HG03025 (cell line): ENCODE measurements around the gene SLC19A2.

Experiments
- ATAC-seq: cut with Tn5 transposase; IDR thresholded peaks from one replicate; pipeline ENCODE4 v1.9.1; 2021; ENCODE audit warnings: mild to moderate bottlenecking, moderate library complexity; ENCODE audit not compliant: unreplicated experiment, low FRiP score

SLC19A2 gene

DNA sequence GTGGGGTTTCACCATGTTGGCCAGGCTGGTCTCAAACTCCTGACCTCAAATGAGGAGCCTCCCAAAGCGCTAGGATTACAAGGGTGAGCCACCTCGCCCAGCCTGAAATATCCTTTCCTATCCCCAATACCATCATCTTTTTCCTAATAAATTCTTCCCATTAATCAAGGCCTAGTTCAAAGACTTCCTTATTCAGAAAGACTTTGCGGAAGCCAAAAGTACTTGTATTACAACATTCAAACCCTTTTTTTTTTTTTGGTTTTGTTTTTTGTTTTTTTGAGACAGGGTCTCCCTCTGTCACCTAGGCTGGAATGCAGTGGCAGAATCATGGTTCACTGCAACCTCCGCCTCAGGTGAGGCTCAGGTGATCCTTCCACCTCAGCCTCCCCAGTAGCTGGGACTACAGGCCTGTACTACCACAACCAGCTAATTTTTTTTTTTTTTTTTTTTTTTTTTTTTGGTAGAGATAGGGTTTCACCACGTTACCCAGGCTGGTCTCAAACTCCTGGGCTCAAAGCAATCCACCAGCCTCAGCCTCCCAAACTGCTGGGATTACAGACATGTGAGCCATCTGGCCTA lies 7.6 kb downstream of the SLC19A2 start:
- ATAC-seq: no peak

DNA sequence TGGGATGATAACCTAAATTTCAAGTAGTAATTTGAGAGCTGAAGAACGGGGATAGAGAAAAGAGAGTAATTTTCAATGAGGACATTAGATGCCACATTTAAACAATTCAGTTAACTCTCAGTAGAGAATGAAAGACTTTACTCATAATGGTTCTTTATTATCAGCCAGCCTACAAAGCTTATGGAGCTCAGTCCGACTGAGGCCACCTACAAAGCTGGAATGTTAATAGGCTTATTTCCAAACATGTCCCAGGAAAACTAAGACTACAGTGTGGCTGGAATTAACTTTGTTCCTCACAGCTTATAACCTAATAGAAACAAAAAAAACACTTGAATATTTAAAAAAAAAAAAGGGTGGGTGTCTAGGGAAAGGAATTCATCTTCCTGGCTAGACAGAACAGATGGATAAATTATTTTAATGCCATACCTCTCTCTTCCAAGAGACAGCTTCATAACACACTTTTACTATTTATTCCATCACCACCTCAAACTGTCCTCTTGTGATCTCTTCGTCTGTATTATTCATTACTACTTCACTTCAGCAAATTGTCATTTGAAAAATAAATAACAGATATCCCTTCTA lies 9.8 kb downstream of the SLC19A2 start:
- no peak for ATAC-seq

DNA sequence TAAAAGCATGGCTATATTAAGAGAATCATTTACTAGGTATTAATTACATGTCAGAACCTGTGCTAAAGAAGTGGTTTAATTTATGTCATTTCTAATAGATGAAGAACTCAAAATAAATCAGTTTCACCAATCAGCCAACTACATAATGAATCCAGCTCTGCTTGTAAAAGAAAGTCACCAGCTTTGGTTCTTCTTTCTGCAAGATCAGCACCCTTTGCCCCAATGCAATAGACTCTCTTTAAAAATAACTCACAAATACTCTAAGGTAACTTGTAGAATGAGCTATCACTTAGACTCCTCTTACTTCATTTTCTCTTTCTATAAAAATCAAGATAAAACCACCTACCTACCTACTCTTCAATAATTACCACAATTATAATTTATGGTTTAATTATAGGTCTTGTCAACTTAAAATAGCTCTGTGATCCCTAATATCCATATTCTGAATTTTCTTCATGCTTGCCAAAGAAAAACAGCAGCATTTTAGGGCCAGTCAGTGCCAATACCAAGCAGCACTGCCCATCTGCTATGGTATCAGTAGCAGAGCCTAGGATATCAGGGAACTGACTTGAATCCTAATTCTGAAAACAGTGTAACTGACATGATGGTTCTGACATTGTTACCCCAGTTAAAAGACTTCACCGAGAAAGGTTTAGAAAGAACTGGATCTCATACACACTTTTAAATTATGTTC lies 11.3 kb downstream of the SLC19A2 start:
- ATAC-seq: no peak

DNA sequence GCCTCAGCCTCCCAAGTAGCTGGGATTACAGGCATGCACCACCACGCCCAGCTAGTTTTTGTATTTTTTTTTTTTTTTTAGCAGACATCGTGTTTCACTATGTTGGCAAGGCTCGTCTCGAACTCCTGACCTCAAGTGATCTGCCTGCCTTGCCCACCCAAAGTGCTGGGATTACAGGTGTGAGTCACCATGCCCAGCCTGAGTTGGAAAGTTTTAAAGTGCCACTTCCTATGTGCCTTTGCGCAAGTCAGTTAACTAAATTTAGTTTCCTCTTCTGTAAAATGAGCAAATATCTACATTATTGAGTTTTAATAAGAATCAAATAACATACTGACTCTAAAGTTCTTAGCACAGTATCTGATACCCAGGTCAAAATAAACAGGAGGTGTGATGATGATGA lies 12.4 kb downstream of the SLC19A2 start:
- no peak for ATAC-seq

DNA sequence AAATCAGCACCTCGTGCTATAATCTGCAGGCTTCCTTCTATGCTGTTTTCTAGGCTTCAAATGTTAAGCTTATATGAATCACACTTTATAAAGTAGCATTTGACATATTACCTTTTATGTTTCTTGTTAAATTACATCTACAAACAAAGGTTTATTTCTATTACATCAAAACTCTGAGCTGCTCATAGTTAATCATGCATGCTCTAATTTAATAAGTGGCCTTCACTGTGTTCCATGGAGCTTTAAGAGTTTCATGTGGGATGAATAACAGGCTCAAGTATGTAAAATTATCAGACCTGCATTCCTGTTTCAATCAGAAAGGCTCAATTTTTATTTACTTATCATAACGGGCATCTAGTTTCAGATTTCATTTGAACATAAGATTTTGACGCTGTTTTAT lies 13.0 kb downstream of the SLC19A2 start:
- ATAC-seq: no peak

DNA sequence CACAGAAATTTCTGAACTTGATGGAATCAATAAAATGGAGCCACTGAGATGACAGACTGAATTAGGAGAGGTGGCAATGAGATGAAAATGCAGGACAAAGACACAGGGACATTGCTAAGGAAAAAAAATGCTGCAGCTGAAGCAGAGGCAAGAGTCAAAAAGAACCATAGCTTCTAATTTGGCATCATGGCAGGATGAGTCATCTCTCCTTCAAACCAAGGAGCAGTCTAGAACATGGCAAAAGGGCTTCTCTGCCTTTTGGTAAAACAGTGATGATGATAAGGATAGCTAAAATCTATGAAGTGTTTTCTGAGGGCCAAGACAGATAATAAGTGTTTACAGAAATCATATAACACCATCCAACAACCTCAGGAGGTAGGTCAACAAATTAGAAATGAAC lies 16.8 kb downstream of the SLC19A2 start:
- no peak for ATAC-seq

DNA sequence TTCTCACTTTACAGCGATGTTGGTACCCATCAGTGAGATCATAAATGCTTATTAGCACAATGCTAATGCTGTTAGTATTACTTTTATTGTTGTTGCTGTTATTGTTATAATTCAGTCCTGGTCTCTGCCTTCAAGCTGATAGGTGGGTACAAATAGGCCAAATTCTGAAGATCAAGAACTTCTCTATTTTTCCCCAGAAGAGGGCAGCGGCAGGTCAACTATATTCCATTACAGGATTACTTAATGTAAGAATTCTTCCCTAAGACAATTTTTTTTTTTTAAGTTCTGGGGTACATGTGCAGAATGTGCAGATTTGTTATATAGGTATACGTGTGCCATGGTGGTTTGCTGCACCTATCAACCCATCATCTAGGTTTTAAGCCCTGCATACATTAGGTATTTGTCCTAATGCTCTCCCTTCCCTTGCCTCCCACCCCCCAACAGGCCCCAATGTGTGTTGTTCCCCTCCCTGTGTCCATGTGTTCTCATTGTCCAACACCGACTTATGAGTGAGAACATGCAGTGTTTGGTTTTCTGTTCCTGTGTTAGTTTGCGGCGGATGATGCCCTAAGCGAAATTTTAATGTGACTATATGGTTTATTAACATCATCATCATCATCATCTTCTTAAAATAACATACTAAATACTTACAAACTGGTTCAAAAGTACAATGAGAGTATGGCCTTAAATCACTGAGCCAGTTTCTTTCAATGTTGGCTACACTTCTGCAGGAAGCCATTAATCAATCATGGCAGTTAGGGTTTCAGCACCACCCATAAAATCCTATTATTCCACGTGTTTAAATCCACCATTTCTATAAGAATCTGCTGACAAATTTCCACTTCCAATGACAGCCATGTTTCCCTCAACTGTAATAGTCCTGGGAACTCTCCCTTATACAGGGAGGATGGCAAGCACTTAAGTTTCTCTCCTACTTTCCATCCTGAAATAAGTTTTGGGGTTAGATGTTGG lies 19.2 kb downstream of the SLC19A2 start:
- ATAC-seq: no peak

DNA sequence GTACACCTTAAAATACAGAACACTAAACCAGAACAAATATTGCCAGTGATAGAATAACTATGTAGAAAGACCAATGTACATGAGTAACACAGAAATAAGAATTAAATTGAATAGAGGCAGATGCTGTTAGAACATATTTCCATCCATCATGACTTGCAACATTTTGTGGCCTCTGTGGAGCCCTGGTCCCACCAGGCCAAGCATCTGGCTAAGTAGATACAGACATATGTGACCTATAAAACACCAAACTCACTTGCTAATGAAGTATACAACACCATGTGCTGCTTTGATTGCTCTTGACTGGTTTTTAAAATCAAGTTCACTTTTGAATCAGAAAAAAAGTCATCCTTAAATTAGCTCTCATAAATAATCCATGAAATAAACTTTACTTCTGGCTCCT lies 20.5 kb downstream of the SLC19A2 start:
- ATAC-seq: no peak

DNA sequence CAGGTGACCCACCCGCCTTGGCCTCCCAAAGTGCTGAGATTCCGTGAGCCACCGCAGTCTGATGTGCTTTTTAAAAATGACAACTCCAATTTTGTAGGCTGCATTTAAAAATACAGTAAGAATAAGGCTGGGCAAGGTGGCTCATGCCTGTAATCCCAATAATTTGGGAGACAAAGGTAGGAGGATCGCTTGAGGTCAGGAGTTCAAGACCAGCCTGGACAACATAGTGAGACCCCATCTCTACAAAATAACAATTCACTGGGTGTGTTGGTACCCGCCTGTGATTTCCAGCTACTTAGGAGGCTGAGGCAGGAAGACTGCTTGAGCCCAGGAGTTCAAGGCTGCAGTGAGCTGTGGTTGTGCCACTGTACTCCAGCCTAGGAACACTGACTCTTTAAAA lies 23.4 kb downstream of the SLC19A2 start:
- ATAC-seq: no peak

DNA sequence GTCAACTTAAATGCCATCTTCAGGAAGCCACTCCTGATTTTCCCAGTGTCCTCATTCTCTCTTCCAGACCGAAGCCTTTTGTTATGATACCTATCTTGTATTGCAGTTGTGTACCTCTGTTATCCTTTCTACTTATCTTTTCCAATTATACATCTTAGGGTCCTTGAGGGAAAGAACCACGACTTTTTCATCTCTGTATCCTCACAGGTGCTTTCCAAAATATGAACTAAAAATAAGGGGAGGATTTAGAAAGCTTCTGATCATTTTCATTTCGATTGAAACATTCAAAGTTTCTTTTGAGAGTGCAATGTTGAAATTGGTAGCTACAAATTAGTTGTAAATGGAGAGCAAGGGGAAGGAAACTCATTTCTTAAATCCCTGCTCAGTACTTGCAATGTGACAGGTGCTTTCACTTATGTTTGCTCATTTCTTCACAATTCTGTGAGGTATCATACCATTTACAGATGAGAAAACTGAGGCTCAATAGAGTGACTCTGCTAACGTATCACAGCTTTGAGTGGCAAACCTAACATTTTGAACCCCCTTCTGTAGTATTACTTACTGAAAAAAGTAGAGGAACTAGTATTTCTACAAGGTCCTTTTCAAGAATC lies 24.2 kb downstream of the SLC19A2 start:
- ATAC-seq: no peak

DNA sequence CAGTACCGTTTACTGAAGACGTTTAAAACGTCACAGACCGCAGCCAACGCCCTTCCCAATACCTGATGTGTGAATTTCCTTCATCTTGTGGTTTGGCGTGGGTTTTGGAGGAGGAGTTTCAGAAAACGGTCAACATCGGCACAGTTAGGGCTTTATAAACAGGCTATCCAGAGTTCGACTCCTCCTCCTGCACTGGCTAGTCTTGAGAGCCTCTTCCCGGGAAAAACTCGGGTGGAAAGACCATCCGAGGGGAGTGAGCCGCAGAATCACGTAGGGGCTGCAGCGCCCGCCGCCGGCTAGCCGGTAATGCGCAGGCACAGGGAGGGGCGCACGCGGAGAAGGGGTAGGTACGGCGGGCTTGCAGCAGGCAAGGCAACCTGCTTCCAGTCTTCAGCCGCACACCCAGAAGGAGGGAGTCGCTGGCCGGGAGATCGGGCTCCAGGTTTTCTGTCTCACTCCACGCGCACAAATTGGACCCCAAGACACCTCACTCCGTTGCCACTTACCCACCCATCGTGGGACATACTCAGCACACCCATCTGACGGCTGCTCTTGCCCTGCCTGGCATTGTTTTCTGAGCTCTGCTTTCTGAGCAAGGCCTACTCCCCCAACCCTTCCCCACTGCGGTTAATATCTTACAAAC lies 25.4 kb downstream of the SLC19A2 start:
- ATAC-seq: no peak

DNA sequence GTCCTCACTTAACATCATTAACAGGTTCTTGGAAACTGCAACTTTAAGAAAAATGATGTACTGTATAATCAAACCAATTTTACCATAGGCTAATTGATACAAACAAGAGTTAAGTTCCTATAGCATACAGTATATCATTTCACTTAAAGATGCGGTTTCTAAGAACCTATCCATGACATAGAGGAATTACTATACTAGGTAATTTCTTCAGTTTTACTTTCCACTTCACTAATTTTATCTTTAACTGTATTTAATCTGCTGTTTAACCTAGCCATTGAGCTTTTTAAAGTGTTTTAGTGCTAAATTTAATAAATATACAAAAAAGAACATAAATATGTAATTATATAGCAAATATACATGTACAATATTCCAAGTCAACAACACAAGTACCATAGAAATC lies 28.3 kb downstream of the SLC19A2 start:
- ATAC-seq: no peak

DNA sequence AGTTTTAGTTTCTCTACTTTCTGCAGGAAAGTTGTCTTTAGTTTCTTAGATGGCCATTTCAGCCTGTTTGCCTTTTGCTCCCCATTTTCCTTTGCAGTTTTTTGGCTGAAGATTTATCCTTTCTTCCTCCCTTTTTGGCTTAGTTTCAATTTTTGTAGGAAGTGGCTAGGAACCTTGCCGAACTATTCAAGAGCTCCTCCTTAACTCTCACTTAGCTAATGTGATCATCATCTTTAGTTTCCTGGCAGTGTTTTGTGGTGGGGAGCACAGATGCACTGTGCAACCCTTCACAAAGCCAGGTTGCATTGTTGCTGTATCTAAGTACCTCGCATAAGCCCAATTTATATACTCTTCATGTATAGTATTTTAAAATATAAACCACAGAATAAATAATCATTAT lies 29.7 kb downstream of the SLC19A2 start:
- no peak for ATAC-seq

DNA sequence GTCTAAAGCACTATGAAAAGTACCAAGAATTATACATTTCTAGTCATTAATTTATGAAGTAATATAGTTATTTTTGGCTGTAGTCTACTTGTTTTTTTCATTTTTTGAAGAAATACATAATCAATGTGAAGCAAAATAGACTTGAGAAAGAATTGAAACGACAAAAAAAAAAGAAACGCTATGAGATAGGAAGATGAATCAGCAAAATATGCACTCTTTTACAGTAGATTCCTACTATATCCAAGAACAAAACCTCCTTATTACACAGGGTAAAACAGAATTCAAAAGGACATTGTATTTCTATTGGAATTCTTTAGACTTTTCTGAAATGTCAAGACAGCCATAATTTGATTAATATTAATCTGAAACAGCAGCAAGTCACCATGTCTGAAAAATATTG lies 32.8 kb downstream of the SLC19A2 start:
- ATAC-seq: no peak

DNA sequence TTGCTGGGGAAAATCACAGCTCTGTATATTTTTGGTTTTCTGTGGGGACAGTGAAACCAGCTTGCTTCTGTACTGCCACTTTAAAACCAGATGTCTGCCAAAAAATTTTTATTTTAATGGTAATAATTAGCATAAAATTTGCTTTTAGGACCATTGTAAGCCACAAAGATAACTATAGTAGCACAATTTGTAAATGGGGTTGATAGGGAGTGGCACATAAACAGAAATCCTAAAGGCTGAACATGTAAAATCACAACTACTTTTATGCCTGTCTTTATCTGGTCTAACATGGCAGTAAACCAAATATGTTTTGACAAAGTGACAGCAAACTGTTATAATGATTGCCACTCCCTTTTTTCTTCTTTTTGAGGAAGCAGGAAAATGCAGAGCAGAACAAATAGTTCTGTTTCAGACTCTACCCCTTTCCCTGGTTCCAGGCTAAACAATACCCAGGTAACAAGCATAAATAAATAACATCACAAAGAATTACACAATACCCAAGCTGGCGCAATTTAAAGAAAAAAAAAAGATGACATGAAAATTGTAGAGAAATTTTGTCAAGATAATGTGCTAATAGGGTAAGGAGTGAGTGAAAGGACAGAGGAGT lies 34.4 kb downstream of the SLC19A2 start:
- ATAC-seq: no peak

DNA sequence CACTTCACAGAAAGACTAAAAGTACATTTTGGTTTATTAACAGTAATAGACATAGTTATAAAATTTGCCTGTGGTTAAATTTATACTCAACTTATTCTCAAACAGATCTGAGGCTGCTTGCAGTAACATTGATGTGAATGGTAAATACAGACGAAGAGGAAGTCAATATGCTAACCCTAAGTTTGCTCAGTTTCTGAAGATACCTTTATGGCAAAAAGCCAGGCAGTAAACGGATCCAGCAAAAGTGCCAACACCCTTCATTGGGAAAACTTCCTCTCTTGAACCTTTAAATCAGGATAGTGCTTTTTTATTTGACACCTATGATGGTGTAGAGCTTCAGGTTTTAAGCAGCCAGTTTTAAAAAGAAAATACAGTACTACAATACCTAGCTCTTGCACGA lies 41.8 kb downstream of the SLC19A2 start:
- ATAC-seq: no peak

DNA sequence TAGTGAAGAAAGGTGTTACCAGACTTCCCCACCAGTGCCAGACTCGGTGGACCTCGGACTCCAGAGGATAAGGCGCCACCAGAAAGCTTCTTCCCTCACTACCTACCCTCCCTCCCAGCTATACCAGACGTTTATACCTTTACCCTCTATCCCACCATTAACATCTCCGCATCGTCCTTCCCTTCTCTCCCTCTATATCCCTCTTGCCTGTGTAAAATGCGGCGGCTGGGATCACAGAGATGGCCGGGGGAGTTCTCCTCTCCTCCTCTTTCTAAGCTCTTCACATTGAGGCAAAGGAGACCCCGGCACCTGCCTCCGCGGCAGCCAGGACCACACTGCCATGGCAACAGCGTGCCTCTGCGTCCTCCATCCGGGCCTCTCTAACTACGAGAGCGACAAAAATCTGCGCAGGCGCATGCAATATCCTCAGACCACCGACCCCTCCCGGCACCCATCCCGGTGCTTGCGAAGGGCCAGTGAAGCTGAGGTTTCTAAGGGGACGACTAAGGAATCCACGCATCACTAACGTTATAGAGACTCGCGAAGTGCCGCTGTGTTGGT lies 58.6 kb downstream of the SLC19A2 start, which contains the start of gene CCDC181:
Gene CCDC181 (minus strand): TSS at position 394 of the 561 bp plus-strand sequence. CDS start 2,547 bp downstream, outside the sequence.
- ATAC-seq: no peak

DNA sequence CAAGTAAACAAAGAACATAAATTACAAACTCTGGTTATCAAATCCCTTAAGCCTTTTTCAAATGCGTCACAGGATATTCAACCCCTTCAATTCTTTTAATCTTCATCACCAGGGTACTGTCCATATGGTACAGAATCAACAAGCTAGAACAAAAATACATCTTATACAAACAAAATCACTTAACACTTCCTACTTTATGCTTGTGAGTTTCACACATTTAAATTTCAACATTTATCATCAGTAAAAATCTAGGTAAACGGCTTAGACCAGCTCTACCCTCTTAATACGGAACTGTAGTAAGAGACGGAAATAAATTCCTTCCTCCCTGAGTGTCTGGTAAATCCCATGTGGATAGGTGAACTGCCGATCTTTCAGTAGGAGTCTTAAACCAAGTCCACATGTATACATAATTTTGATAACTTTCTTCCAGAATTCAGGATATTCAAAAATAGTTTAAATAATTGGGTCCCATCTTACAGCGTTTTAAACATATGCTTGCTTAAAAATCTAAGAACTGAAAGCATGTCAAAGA lies 59.5 kb downstream of the SLC19A2 start:
- no peak for ATAC-seq

DNA sequence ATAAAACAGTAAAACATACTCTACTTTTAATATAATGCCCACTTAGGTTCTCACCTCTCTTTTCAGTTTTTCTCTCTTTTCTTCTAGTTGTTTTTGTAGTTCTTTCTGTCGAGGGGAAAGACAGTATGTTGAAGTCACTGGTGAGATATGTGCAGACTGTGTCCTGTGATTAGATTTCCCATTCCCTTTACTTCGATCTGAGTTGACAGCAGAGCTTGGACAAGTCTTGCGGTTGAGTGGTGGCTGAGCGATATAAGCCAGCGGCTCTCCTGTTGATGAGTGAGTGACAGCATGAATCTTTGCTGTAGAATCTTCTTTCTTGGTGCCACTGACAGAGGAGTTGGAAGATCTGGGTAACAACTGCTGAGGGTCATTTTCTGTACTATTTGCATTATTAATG lies 64.4 kb downstream of the SLC19A2 start:
- ATAC-seq: no peak
